ENCODE data around the gene SMIM10L1. TPM values are rescaled to one million over a fixed set of nuclear protein-coding genes. Genes with fewer than 3 reads are reported as not detected.

The SMIM10L1 gene
- total RNA-seq, 2 experiments from 2014 or later = 7.9 TPM

GRCh38 chr12:11147420-11147819, 23.6 kb upstream of the SMIM10L1 start:
- DNase-seq (no peak), ATAC-seq (no peak)
- intact Hi-C loops (cut with micrococcal nuclease) = no loop called here
- Mint-ChIP-seq H3K4me3 (no peak overlapping the region), H3K27me3 (no peaks in the 10 kb centered on the region), H3K36me3 (ENCODE audit: low read depth) (peaks cover 38% of the 10 kb centered on the region), H3K9me3 (peaks cover 17% of the 10 kb centered on the region), H3K4me1 (ENCODE audit: low read depth) (peaks cover 4% of the 10 kb centered on the region), H3K27ac (no peak overlapping the region)
- POLR2A ChIA-PET = no interaction called here
- CTCF ChIA-PET = interaction anchor here (1.0 kb wide), 1 partner anchor 52 kb away, joined by 3 read pairs; no protein-coding TSS in a partner anchor
- TF ChIP-seq CTCF (IDR thresholded peaks at IDR 0.05) = no peak

DNA sequence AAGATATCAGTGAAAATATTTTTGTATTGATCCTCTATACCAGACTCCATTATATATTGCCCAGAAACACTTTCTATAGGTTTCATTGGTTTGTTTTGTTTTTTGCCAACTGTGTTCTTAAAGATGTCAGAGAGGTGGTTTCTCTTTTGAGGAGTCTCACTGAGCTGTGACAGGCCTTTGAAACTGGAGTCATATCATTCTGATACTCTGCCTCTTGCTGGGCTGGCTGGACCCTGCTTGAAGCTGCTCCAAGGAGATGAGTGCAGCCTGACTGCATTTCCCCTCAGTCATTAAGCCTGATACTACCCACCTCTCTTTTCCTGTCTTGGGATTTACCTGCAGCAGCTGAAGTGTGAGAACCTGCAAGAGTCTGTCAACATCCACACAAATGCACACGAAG, 20.2 kb upstream of the SMIM10L1 start:
- intact Hi-C loops (cut with micrococcal nuclease) = no loop called here
- TF ChIP-seq CTCF (IDR thresholded peaks at IDR 0.05) = no peak
- Mint-ChIP-seq H3K4me1 (ENCODE audit: low read depth) (peaks cover 9% of the 10 kb centered on the region), H3K9me3 (peaks cover 11% of the 10 kb centered on the region), H3K4me3 (no peak overlapping the region), H3K36me3 (ENCODE audit: low read depth) (peaks cover 32% of the 10 kb centered on the region), H3K27ac (no peak overlapping the region), H3K27me3 (no peaks in the 10 kb centered on the region)
- DNase-seq (no peak), ATAC-seq (no peak)
- ChIA-PET CTCF (no interaction called here), POLR2A (interaction anchor here (0.6 kb wide), 2 partner anchors 988 to 1571 kb away, joined by 4 to 6 read pairs; no protein-coding TSS in a partner anchor)

DNA sequence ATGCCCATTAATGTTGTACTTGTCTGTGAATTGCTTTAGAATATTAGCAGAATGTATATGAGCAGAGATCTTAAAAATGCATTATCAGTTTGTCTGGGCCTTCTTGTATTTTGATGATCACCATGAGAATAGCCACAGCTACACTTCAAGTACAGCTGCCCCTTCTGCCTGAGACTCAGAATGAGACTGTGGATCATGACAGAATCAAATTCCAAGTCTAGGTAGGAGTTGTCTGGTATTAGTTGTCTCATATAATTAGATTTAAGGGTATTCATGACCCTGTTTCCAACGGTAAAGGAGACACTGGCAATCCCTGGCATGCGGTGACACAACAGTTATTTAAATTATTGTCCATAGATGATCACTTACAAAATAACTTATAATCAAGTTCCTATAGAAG, 18.3 kb upstream of the SMIM10L1 start:
- no peak overlapping the region for H3K4me3 Mint-ChIP-seq
- POLR2A ChIA-PET = no interaction called here
- H3K27ac Mint-ChIP-seq = no peak overlapping the region
- H3K27me3 Mint-ChIP-seq = no peaks in the 10 kb centered on the region
- TF ChIP-seq CTCF (IDR thresholded peaks at IDR 0.05) = no peak
- ATAC-seq = no peak
- peaks cover 40% of the 10 kb centered on the region for H3K36me3 Mint-ChIP-seq (ENCODE audit: low read depth)
- peaks cover 15% of the 10 kb centered on the region for H3K9me3 Mint-ChIP-seq
- intact Hi-C loops (cut with micrococcal nuclease) = no loop called here
- CTCF ChIA-PET = no interaction called here
- DNase-seq = no peak
- peaks cover 13% of the 10 kb centered on the region for H3K4me1 Mint-ChIP-seq (ENCODE audit: low read depth)

GRCh38 chr12:11154400-11154925, 16.5 kb upstream of the SMIM10L1 start:
- no peak for ATAC-seq
- ChIA-PET CTCF (no interaction called here), POLR2A (no interaction called here)
- Mint-ChIP-seq H3K27me3 (no peaks in the 10 kb centered on the region), H3K4me1 (ENCODE audit: low read depth) (peaks cover 19% of the 10 kb centered on the region), H3K4me3 (no peak overlapping the region), H3K36me3 (ENCODE audit: low read depth) (peaks cover 50% of the 10 kb centered on the region), H3K27ac (no peak overlapping the region), H3K9me3 (peaks cover 15% of the 10 kb centered on the region)
- TF ChIP-seq CTCF (IDR thresholded peaks at IDR 0.05) = no peak
- no peak for DNase-seq
- intact Hi-C loops (cut with micrococcal nuclease) = no loop called here

GRCh38 chr12:11158885-11159444, 12.0 kb upstream of the SMIM10L1 start:
- TF ChIP-seq CTCF (IDR thresholded peaks at IDR 0.05) = no peak
- CTCF ChIA-PET = no interaction called here
- Mint-ChIP-seq H3K4me1 (ENCODE audit: low read depth) (peaks cover 41% of the 10 kb centered on the region), H3K4me3 (no peak overlapping the region), H3K9me3 (peaks cover 9% of the 10 kb centered on the region), H3K36me3 (ENCODE audit: low read depth) (peaks cover 62% of the 10 kb centered on the region), H3K27ac (no peak overlapping the region), H3K27me3 (no peaks in the 10 kb centered on the region)
- POLR2A ChIA-PET = no interaction called here
- ATAC-seq = no peak
- intact Hi-C loops (cut with micrococcal nuclease) = no loop called here
- DNase-seq = no peak
